HG03575 (cell line): ENCODE data around the gene NUDT16L1.

Experiments used
- ATAC-seq: cut with Tn5 transposase; IDR thresholded peaks from one replicate; pipeline ENCODE4 v1.9.1; 2021; ENCODE audit not compliant: unreplicated experiment, insufficient number of reproducible peaks, low FRiP score; ENCODE audit errors: extremely low read depth

The NUDT16L1 gene

GRCh38 chr16:4702466-4702808 lies 9.1 kb downstream of the NUDT16L1 start:
- no peak for ATAC-seq

DNA sequence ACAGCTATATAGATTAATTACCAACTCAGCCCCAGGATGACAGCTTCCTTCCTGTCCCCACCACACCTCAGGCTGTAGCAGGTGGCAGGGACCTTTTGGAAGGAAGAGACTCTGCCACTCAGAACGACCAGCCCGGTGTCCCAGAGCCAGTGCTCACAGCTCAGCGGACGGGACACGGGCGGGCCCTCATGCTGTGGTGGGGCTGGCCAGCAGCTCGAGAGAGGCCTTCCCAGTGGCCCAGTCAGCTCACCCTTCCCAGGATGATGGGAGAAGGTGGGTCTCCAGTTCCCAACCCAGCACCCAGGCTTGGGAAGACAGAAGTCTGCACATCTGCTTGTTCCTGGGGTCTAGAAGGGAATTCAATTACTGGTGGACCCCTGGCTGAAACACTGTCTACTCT lies 10.5 kb downstream of the NUDT16L1 start:
- no peak for ATAC-seq

DNA sequence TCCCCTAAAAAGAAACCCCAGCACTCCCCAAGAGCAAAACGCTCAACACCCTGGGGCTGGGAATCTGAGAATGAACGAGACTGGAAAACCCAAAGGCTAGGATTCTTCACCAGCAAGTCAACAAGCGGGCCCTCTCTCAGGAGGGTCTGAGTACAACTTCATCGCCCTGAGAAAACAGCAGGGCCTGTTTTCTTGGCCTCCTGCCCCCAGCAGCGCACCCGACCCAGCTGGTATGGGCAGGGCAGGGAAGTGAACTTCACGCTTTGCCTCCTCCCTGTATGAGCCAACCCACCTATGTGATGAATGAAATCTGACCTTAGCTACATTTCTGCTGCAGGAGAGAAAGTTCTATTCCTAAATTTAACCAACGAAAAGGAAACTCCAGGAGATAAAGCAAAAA lies 11.1 kb downstream of the NUDT16L1 start:
- ATAC-seq, result no peak

- ATAC-seq, result no peak
Observed at GRCh38 chr16:4704913-4705312, 11.6 kb downstream of the NUDT16L1 start.

- ATAC-seq, result no peak
Observed at GRCh38 chr16:4706871-4707270, 13.5 kb downstream of the NUDT16L1 start.

DNA sequence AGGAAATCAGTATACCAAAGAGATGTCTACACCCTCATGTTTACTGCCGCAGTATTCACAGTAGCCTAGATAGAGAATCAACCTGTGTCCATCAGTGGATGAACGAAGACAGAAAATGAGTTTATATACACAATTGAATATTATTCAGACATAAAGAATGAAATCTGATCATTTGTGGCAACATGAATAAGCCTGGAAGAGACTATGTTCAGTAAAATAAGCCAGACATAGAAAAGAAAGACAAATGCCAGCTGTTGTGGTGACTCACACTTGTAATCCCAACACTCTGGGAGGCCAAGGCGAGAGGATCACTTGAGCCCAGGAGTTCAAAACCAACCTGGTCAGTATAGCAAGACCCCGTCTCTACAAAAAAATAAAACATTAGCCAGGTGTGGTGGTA lies 16.1 kb downstream of the NUDT16L1 start:
- no peak for ATAC-seq

GRCh38 chr16:4713663-4714501 lies 20.5 kb downstream of the NUDT16L1 start:
- no peak for ATAC-seq

GRCh38 chr16:4714996-4715395 lies 21.6 kb downstream of the NUDT16L1 start:
- ATAC-seq, result no peak

DNA sequence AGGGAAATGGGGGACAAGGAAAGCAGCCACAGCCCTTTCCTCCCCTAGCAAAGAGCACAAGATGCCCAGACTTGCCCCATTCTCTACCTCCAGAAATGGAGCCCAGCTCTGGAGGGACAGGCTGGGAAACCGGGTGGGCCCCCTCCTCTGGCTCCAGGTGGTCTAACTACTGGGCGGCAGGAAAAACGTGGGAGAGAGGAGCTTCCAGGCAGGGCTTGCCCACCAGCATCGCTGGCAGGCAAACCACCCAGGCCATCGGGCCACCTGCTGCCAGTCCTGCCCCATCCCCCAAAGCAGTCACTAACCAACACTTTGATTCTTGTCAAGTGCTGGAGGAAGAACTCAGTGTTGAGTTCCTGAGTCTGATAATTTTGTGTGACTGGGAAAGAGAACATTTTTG lies 25.1 kb downstream of the NUDT16L1 start:
- no peak for ATAC-seq

DNA sequence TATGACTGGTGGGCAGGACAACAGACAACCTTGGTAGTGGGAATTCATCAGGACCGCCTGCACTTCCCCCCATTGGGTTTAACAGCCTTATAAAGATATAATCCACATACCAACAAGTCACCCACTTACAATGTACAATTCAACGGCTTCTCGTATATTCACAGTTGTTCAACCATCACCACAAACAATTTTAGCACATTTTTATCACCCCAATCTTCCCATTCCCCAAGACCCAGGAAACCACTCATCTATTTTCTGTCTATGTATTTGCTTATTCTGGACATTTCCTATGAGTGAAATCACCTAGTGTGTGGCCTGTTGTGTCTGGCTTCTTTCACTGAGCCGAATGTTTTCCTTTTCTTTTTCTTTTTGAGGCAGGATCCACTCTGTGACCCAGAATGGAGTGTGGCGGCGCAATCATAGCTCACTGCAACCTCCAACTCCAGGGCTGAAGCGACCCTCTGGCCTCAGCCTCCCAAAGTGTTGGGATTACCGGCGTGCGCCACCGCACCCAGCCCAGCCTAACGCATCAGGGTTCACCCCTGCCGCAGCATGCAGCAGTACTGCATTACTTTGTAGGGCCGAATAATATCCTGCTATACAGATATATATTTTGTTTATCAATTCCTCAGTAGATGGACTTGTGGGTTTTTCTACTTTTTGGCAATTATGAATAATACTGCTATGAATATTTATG lies 29.9 kb downstream of the NUDT16L1 start:
- no peak for ATAC-seq

GRCh38 chr16:4724661-4725270 lies 31.4 kb downstream of the NUDT16L1 start:
- no peak for ATAC-seq

GRCh38 chr16:4726616-4727015 lies 33.3 kb downstream of the NUDT16L1 start:
- no peak for ATAC-seq

DNA sequence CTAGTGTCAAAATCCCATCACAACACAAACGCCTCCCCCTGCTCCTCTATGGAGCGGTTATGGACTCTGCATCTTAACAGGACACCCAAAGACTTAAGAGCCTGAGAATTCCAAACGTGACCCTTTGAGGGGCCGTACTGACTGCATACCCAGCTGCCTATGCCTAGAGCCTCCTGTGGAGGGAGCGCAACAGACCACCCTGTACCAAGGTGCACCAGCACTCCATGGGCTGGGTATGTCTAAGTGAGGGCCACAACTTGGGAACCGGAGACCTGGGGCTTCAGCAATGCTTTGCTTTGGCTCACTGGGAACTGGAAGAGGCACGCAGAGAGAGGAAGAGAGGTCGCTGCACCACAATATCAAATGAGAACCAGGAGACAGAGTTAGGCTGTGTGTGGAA lies 35.3 kb downstream of the NUDT16L1 start:
- no peak for ATAC-seq

- no peak for ATAC-seq
Observed at GRCh38 chr16:4729876-4730275, 36.5 kb downstream of the NUDT16L1 start.

DNA sequence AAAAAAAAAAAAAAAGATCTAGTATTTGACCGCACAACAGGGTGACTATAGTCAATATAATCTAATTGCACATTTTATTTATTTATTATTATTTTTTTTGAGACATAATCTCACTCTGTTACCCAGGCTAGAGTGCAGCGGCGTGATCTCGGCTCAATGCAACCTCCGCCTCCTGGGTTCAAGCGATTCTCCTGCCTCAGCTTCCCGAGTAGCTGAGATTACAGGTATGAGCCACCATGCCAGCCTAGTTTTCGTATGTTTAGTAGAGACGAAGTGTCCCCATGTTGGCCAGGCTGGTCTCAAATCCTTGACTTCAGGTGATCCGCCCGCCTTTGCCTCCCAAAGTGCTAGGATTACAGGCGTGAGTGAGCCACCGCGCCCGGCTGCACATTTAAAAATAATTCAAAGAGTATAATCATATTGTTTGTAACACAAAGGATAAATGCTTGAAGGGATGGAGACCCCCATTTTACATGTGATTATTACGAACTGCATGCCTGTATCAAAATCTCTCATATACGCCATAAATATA lies 39.9 kb downstream of the NUDT16L1 start:
- no peak for ATAC-seq

- no peak for ATAC-seq
Observed at GRCh38 chr16:4733747-4734062, 40.3 kb downstream of the NUDT16L1 start.

GRCh38 chr16:4734063-4734729 lies 40.8 kb downstream of the NUDT16L1 start, which contains the start of the genes ANKS3 and DNAAF8:
TSS of gene ANKS3 (minus strand) at chr16:4734271. CDS start at chr16:4730149, 4,122 bp downstream.
TSS of gene DNAAF8 (plus strand) at chr16:4734537. CDS start at chr16:4736515, 1,978 bp downstream.
- ATAC-seq, result peak; percentile 53

DNA sequence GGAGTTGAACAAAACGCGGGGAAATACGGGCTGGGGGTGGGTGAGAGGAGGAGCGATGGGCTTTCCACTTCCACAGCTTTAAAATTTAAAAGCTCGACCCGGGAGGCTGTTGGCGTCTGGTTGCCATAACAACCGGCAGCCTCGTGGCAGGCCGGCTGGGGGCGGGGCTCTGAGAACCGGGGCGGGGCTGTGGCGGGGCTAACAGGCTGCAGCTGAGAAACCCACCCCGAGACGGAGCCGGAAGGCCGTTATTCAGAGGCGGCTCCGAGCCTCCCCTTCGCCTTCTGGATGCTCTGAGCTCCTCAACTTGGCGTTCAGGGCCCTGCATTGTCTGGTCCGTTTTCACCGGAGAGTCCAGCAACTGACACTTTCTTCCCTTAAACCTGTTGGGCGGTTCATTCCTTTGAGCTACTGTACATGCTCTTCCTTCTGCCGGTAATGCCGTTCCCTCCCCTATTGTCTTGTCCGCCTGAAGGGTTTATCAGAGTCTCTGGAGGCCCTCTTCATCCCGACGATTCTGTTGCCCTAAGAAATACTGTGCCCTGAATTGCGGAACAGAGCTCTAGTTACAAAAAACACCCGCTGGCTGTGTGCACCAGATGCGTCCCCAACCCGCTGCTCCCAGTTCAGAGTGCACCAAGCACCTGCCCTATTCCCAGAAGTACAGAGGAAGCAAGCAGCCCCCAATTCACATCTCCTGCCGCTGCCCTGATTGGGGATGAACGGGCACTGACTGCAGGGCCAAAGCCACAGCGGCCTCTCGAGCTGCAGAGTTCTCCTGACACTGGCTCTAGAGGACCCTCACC lies 41.6 kb downstream of the NUDT16L1 start:
- ATAC-seq, result no peak

DNA sequence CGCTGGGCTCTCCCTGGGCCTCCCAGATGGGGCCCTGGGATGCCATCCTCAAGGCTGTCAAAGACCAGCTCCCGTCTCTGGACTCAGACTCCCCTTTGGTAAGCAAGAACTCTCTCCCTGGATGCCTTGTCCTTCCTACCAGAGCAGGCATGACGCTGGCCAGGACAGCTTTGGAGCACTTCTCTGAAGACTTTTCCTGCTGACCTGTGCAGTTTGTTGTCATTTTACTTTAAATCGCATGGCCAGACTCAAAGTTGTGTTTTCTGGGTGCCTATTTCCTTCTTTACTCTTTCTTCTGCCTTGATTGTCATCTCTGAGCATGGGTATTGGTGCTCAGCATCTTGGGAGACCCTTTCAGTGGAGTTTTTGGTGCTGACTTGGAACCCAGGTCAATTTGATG lies 43.2 kb downstream of the NUDT16L1 start:
- no peak for ATAC-seq
